Loucy (cell line): Measurements from ENCODE around the gene CATSPER1.
A peak's percentile ranks its signal among the peaks of the same experiment; 100 is the strongest.

Source experiments
- CTCF ChIP-seq: fragments of 200-600 bp; sonication (generic); conservative IDR thresholded peaks from 2 replicates; pipeline ENCODE4 v1.5.1; 2014; ENCODE audit warnings: mild to moderate bottlenecking, antibody characterized with exemption, low read length
- EZH2phosphoT487 ChIP-seq: fragments of 200-600 bp; IDR thresholded peaks from 2 replicates; pipeline ENCODE4 v1.6.1; 2018; ENCODE audit warnings: antibody characterized with exemption, mild to moderate bottlenecking, moderate library complexity, borderline replicate concordance

- TF ChIP-seq EZH2phosphoT487: no peak
- TF ChIP-seq CTCF: peak; percentile 94
These were observed 18.9 kb upstream of the CATSPER1 start for GRCh38 chr11:66045177-66045639.
